HG02884 (cell line): ENCODE results near the gene BCKDHA.
"Not testable (repeated sequence)": the region's sequence is repeated elsewhere in the genome, so short reads cannot be mapped to it uniquely, and the experiment has no call there.

Source experiments
- ATAC-seq: cut with Tn5 transposase; IDR thresholded peaks from one replicate; pipeline ENCODE4 v1.9.1; 2021; ENCODE audit warnings: mild to moderate bottlenecking, moderate library complexity; ENCODE audit not compliant: unreplicated experiment

BCKDHA gene

GRCh38 chr19:41364524-41365391 is 32.9 kb upstream of the BCKDHA start:
- no peak for ATAC-seq

- no peak for ATAC-seq
These were observed 31.5 kb upstream of the BCKDHA start for GRCh38 chr19:41366089-41366488.

GRCh38 chr19:41367848-41368301 is 29.7 kb upstream of the BCKDHA start:
- ATAC-seq, result no peak

- ATAC-seq, result no peak
These were observed 27.8 kb upstream of the BCKDHA start for GRCh38 chr19:41369769-41370168.

GRCh38 chr19:41371119-41371518 is 26.5 kb upstream of the BCKDHA start:
- not testable (repeated sequence) for ATAC-seq

- no peak for ATAC-seq
These were observed 26.1 kb upstream of the BCKDHA start for GRCh38 chr19:41371541-41371940.

- ATAC-seq, result no peak
These were observed 25.1 kb upstream of the BCKDHA start for GRCh38 chr19:41372501-41372900.

- no peak for ATAC-seq
These were observed 23.6 kb upstream of the BCKDHA start for GRCh38 chr19:41373993-41374392.

- ATAC-seq, result no peak
These were observed 21.2 kb upstream of the BCKDHA start, which contains the start of gene TMEM91 for GRCh38 chr19:41376241-41376997. Gene TMEM91, plus strand, starts transcription at chr19:41376533. Its CDS starts 1,777 bp downstream, at chr19:41378310.

GRCh38 chr19:41376998-41377365 is 20.6 kb upstream of the BCKDHA start:
- ATAC-seq, result no peak

GRCh38 chr19:41377977-41378709 is 19.5 kb upstream of the BCKDHA start:
- no peak for ATAC-seq

GRCh38 chr19:41381536-41381935 is 16.1 kb upstream of the BCKDHA start:
- ATAC-seq, result not testable (repeated sequence)

- no peak for ATAC-seq
These were observed 13.3 kb upstream of the BCKDHA start for GRCh38 chr19:41384351-41384750.

- ATAC-seq, result no peak
These were observed 11.2 kb upstream of the BCKDHA start for GRCh38 chr19:41386442-41386841.

- ATAC-seq, result no peak
These were observed 6.0 kb upstream of the BCKDHA start for GRCh38 chr19:41391618-41392017.

- no peak for ATAC-seq
These were observed 4.8 kb upstream of the BCKDHA start for GRCh38 chr19:41392775-41393174.

GRCh38 chr19:41395355-41395754 is 2.3 kb upstream of the BCKDHA start:
- ATAC-seq, result no peak

- no peak for ATAC-seq
These were observed 416 bp downstream of the BCKDHA start for GRCh38 chr19:41398050-41398418.

GRCh38 chr19:41398598-41398997 is 980 bp downstream of the BCKDHA start:
- ATAC-seq, result no peak

GRCh38 chr19:41399091-41399490 is 1.5 kb downstream of the BCKDHA start:
- no peak for ATAC-seq

GRCh38 chr19:41399525-41399924 is 1.9 kb downstream of the BCKDHA start:
- ATAC-seq, result no peak
